ENCODE data around the gene CFL2.

CFL2 gene

DNA sequence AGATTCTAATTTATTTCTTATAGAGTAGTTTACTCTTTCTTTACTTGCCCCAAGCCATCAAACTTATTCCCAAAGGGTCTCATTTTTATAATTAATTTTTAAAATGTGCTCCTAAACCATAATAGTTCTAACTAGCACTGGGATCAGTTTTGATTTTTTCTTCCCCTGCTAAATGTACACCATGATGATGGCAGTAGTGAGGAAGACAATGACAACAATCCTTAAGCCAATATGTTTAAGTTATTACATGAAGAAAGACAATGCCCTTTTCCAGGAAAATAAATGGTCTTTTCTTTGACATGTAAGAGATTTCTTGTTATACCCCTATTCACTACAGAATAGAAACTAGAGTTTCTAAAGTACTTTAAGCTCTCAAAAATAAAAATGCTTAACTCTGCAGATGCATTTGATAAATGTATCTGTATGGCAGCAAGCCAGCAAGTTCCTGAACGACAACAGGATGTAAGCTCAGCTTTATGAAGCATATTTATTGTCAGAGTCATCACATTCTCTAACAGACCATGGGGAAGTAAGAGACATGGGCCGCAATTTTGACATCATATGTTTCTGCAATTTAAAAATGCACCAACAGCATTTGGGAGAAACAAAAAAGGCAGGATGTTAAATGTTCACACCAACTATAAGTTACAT is 48.5 kb downstream of the CFL2 start:
- TF ChIP-seq, protein P1, sequence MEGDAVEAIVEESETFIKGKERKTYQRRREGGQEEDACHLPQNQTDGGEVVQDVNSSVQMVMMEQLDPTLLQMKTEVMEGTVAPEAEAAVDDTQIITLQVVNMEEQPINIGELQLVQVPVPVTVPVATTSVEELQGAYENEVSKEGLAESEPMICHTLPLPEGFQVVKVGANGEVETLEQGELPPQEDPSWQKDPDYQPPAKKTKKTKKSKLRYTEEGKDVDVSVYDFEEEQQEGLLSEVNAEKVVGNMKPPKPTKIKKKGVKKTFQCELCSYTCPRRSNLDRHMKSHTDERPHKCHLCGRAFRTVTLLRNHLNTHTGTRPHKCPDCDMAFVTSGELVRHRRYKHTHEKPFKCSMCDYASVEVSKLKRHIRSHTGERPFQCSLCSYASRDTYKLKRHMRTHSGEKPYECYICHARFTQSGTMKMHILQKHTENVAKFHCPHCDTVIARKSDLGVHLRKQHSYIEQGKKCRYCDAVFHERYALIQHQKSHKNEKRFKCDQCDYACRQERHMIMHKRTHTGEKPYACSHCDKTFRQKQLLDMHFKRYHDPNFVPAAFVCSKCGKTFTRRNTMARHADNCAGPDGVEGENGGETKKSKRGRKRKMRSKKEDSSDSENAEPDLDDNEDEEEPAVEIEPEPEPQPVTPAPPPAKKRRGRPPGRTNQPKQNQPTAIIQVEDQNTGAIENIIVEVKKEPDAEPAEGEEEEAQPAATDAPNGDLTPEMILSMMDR (IDR thresholded peaks at IDR 0.05; ENCODE audit: low read length) = no peak
- no peak for TF ChIP-seq EZH2 (IDR thresholded peaks at IDR 0.05; ENCODE audit: borderline replicate concordance, low read length)
- H3K9ac ChIP-seq (ENCODE audit: low read length) = no peak overlapping the region
- no peaks in the 10 kb centered on the region for H3K27me3 ChIP-seq (ENCODE audit: insufficient read depth, low read length)
- peaks cover 2% of the 10 kb centered on the region; the same call in 1 of the 2 replicates for H3K9me3 ChIP-seq (ENCODE audit: low read length)
- H2AFZ ChIP-seq (ENCODE audit: low read length) = no peak overlapping the region
- H3K4me3 ChIP-seq (ENCODE audit: low read depth, low read length, poor library complexity, severe bottlenecking) = no peak overlapping the region
- no peaks in the 10 kb centered on the region for H3K79me2 ChIP-seq (ENCODE audit: insufficient read depth, low read length)
- no peak overlapping the region for H3K27ac ChIP-seq (ENCODE audit: low read depth, low read length, poor library complexity, severe bottlenecking)
- no peak overlapping the region for H3K4me2 ChIP-seq (ENCODE audit: low read length)
- no peaks in the 10 kb centered on the region for H3F3A ChIP-seq (ENCODE audit: insufficient read depth, low read length)
- no peaks in the 10 kb centered on the region for H3K9me2 ChIP-seq (ENCODE audit: low read depth, low read length)
- peaks cover 6% of the 10 kb centered on the region for H3K4me1 ChIP-seq (ENCODE audit: insufficient read depth, low read length, severe bottlenecking)
- H3K36me3 ChIP-seq (ENCODE audit: insufficient read depth, low read length) = no peaks in the 10 kb centered on the region
- no peaks in the 10 kb centered on the region for H4K20me1 ChIP-seq (ENCODE audit: insufficient read depth, low read length)

DNA sequence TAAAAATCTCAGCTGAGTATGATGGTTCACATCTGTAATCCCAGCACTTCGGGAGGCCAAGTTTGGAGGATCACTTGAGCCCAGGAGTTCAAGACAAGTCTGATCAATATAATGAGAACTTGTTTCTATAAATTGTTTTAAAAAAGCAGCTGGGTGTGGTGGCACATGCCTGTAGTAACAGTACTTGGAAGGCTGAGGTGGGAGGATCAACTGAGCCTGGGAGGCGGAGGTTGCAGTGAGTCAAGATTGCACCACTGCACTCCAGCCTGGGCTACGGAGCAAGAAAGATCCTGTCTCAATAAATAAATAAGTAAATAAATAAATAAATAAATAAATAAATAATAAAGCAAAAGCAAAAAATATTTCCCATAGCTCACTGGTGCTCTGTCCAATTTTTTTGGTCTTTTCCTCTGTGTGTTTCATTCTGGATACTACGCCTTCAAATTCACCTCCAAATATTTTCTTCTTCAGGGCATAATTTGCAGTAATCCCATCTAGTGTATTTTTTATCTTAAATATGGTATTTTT is 51.8 kb downstream of the CFL2 start:
- Histone ChIP-seq H3K79me2 (ENCODE audit: insufficient read depth, low read length) (no peaks in the 10 kb centered on the region), H3K9me3 (ENCODE audit: low read length) (peaks cover 8% of the 10 kb centered on the region; the same call in 1 of the 2 replicates), H3F3A (ENCODE audit: insufficient read depth, low read length) (no peaks in the 10 kb centered on the region), H3K9ac (ENCODE audit: low read length) (no peak overlapping the region), H3K4me3 (ENCODE audit: low read depth, low read length, poor library complexity, severe bottlenecking) (no peak overlapping the region), H3K4me1 (ENCODE audit: insufficient read depth, low read length, severe bottlenecking) (peaks cover 6% of the 10 kb centered on the region), H3K36me3 (ENCODE audit: insufficient read depth, low read length) (no peaks in the 10 kb centered on the region; the same call in 1 of the 2 replicates), H3K27me3 (ENCODE audit: insufficient read depth, low read length) (no peaks in the 10 kb centered on the region), H2AFZ (ENCODE audit: low read length) (no peak overlapping the region), H3K27ac (ENCODE audit: low read depth, low read length, poor library complexity, severe bottlenecking) (no peak overlapping the region), H4K20me1 (ENCODE audit: insufficient read depth, low read length) (no peaks in the 10 kb centered on the region), H3K9me2 (ENCODE audit: low read depth, low read length) (no peaks in the 10 kb centered on the region), H3K4me2 (ENCODE audit: low read length) (no peak overlapping the region)
- TF ChIP-seq, protein P1 (IDR thresholded peaks at IDR 0.05; ENCODE audit: low read length) = no peak
- no peak for TF ChIP-seq EZH2 (IDR thresholded peaks at IDR 0.05; ENCODE audit: borderline replicate concordance, low read length)

DNA sequence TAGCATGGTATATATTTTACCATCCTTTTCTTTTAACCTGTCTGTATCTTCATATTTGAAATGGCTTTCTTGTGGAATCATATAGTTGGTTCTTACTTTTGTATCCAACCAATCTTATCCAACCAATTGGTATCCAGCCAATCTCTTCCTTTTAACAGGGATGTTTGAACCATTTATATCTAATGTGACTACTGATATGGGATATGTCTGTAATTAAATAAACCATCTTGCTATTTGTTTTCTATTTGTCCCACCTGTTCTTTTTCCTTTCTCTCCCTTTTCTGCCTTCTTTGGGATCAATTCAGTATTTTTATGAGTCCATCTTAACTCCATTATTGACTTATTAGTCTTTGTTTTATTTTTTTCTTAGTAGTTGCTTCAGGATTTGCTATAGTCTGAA is 53.6 kb downstream of the CFL2 start:
- Histone ChIP-seq H2AFZ (ENCODE audit: low read length) (no peak overlapping the region), H3K27ac (ENCODE audit: low read depth, low read length, poor library complexity, severe bottlenecking) (no peak overlapping the region), H3K36me3 (ENCODE audit: insufficient read depth, low read length) (no peaks in the 10 kb centered on the region; the same call in 1 of the 2 replicates), H3K9ac (ENCODE audit: low read length) (no peak overlapping the region), H3K9me2 (ENCODE audit: low read depth, low read length) (no peaks in the 10 kb centered on the region), H3K9me3 (ENCODE audit: low read length) (peaks cover 8% of the 10 kb centered on the region; the same call in 1 of the 2 replicates), H3K4me3 (ENCODE audit: low read depth, low read length, poor library complexity, severe bottlenecking) (no peak overlapping the region), H3K79me2 (ENCODE audit: insufficient read depth, low read length) (no peaks in the 10 kb centered on the region), H3K4me1 (ENCODE audit: insufficient read depth, low read length, severe bottlenecking) (no peaks in the 10 kb centered on the region), H3K4me2 (ENCODE audit: low read length) (no peak overlapping the region), H3K27me3 (ENCODE audit: insufficient read depth, low read length) (no peaks in the 10 kb centered on the region), H3F3A (ENCODE audit: insufficient read depth, low read length) (no peaks in the 10 kb centered on the region), H4K20me1 (ENCODE audit: insufficient read depth, low read length) (no peaks in the 10 kb centered on the region)
- TF ChIP-seq, protein P1 (IDR thresholded peaks at IDR 0.05; ENCODE audit: low read length) = no peak
- no peak for TF ChIP-seq EZH2 (IDR thresholded peaks at IDR 0.05; ENCODE audit: borderline replicate concordance, low read length)

Data from OCI-LY1 (cell line).